NB4 (cell line): ENCODE measurements around the gene DUS3L.

Experiments
- DNase-seq: peaks from one replicate; pipeline ENCODE4 v3.0.0; 2010; ENCODE audit warnings: low read depth
- H3K4me3 ChIP-seq: one replicate; pipeline ENCODE4 v1.5.1; 2011; ENCODE audit warnings: mild to moderate bottlenecking, low read depth, low read length, moderate library complexity
- MYC ChIP-seq: IDR thresholded peaks from 2 replicates; pipeline ENCODE4 v1.6.1; 2011; ENCODE audit warnings: low read depth, low read length
- POLR2A ChIP-seq: IDR thresholded peaks from 2 replicates; pipeline ENCODE4 v1.6.1; 2011; ENCODE audit warnings: mild to moderate bottlenecking; ENCODE audit not compliant: insufficient read length; ENCODE audit errors: extremely low read depth
- TF ChIP-seq, protein P1 (sequence below): IDR thresholded peaks from one replicate; pipeline ENCODE4 v1.5.1; 2012; ENCODE audit warnings: low read depth, low read length
- TF ChIP-seq, protein P2 (sequence below): IDR thresholded peaks from 2 replicates; pipeline ENCODE4 v1.6.1; 2011; ENCODE audit warnings: low read depth, low read length

DUS3L gene, protein sequence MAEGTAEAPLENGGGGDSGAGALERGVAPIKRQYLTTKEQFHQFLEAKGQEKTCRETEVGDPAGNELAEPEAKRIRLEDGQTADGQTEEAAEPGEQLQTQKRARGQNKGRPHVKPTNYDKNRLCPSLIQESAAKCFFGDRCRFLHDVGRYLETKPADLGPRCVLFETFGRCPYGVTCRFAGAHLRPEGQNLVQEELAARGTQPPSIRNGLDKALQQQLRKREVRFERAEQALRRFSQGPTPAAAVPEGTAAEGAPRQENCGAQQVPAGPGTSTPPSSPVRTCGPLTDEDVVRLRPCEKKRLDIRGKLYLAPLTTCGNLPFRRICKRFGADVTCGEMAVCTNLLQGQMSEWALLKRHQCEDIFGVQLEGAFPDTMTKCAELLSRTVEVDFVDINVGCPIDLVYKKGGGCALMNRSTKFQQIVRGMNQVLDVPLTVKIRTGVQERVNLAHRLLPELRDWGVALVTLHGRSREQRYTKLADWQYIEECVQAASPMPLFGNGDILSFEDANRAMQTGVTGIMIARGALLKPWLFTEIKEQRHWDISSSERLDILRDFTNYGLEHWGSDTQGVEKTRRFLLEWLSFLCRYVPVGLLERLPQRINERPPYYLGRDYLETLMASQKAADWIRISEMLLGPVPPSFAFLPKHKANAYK

DNA sequence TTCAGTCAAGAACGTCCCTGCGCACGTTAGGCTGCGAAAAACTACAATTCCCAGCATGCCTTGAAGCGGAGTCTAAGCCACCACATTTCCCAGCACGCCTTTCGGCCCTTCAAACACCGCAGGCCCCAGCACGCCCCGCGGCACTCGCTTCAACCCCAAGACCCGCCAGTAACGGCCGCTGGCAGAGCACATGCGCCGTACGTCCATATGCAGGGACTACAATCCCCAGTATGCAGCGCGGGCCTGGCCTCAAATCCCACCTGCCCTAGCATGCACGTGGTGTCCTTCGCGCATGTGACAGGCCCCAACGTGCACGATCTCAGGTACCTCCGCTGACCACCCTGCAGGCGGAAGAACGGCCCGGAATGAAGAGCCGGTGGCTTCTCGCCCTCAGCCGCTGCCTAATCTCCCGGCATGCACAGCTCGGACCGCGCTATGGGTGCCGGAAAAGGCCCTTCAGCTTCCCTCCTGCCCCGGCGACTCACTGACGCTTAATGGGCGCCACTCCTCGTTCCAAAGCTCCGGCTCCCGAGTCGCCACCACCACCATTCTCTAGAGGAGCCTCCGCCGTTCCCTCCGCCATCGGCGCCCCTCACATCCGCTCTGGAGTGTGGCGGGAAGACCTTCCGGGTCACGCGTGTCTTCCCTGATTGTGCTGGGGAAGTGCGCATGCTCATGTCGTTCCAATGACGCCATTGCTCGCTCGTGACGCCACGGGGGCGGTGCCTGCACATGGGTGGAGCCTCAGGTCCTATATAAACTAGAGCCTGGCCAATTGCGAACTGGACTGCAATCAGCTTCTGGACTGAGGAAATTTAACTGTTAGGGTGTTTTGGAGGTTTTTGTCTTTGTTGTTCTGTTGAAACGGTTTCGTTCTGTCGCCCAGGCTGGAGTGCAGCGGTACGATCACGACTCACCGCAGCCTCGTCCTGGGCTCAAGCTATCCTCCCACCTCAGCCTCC is at the start of gene DUS3L:
DUS3L (minus strand) TSS at position 605 of the 962 bp plus-strand sequence; CDS start at position 583, 22 bp downstream.
- DNase-seq: peak; percentile 96
- H3K4me3 ChIP-seq: peak within 1 kb of the TSS; percentile 83
- TF ChIP-seq, protein P1, sequence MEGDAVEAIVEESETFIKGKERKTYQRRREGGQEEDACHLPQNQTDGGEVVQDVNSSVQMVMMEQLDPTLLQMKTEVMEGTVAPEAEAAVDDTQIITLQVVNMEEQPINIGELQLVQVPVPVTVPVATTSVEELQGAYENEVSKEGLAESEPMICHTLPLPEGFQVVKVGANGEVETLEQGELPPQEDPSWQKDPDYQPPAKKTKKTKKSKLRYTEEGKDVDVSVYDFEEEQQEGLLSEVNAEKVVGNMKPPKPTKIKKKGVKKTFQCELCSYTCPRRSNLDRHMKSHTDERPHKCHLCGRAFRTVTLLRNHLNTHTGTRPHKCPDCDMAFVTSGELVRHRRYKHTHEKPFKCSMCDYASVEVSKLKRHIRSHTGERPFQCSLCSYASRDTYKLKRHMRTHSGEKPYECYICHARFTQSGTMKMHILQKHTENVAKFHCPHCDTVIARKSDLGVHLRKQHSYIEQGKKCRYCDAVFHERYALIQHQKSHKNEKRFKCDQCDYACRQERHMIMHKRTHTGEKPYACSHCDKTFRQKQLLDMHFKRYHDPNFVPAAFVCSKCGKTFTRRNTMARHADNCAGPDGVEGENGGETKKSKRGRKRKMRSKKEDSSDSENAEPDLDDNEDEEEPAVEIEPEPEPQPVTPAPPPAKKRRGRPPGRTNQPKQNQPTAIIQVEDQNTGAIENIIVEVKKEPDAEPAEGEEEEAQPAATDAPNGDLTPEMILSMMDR: no peak
- TF ChIP-seq, protein P2, sequence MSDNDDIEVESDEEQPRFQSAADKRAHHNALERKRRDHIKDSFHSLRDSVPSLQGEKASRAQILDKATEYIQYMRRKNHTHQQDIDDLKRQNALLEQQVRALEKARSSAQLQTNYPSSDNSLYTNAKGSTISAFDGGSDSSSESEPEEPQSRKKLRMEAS: peak; percentile 100
- TF ChIP-seq MYC (peak; percentile 99), POLR2A (peak; percentile 95)

DNA sequence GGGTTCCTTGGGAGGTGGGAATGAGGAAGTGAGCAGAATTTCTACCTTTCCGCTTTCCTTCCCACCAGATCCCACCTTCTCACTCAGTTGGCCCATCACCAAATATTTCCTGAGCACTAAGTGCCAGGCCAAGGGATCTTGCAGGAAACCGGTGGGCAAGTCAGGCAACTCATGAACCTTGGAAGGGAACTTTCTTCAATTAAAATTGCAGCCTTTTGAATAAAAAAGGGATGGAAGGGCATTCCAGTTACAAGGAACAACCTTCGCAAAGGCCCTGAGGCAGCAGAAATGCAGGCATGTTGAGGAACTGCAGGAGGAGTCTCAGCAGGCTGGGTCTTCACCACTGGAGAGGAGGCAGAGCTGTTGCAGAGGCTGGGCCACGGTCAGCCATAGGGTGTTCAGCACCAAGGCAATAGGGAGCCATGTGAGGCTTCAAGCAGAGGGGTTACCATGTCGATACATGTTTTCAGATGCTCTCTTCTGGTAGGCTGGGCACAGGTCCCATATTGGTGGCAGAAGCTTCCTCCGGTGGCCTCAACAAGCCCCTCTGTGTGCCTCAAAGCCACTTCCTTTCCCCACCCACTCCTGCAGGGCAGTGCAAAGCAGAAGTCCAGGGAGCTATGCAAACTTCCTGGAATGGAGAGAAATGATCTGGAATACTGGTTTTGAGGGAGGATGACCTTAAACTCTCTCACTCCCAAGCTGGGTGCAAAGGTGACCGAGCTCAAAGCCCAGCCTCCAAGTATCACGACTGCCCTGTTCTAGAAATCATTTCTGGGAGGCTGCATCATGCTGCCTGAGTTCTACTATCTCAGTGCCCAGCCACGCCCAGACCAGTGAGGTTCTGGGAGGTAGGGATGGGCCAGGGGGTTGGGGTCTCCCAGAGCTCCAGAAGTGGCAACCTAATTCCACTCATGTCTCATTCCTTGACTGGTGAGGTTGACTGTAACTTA is 48.4 kb upstream of the DUS3L start, which contains the start of gene FUT6:
FUT6 (minus strand) TSS at position 638 of the 953 bp plus-strand sequence. CDS start 7,135 bp downstream, outside the sequence.
- TF ChIP-seq, protein P2: no peak
- TF ChIP-seq POLR2A: no peak
- TF ChIP-seq, protein P1: no peak
- no peak for TF ChIP-seq MYC
- H3K4me3 ChIP-seq: no peak within 1 kb of the TSS
- peak; percentile 43 for DNase-seq

DNA sequence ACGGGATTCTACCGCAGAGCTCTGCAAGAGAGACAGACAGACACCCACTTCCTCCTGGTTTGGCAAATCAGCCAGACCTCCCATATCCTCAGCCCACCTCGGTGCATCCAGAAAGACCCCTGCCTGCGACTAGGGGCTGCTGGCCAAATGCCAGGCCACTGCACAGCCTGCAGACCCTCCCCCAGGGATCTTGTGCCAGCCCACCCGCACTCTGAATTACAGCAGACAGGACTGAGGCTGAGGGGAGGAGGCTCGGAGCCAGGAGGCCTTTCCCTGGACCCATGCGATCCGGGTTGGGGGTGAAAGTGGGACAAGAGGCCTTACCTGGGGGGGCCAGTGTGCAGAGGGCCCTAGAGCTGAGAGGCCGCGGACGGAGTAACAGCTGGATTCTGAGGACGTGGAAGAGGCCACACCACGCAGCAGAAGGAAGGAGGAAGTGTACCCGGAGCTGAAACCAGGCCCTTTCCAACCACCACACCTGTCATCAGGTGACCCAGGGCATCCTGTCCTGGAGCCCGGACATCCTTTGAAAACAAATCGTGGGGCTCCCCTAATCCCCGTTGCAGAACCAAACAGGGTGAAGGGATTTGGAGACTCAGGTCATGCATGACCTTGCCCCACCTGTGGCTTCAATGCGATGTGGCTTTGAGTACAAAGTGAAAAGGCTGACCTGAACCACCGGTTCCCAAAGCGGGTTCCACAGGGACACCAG is 47.5 kb upstream of the DUS3L start:
- no peak for TF ChIP-seq POLR2A
- TF ChIP-seq, protein P1: no peak
- TF ChIP-seq, protein P2: no peak
- TF ChIP-seq MYC: no peak
- no peak for DNase-seq
- no peak overlapping the region for H3K4me3 ChIP-seq

DNA sequence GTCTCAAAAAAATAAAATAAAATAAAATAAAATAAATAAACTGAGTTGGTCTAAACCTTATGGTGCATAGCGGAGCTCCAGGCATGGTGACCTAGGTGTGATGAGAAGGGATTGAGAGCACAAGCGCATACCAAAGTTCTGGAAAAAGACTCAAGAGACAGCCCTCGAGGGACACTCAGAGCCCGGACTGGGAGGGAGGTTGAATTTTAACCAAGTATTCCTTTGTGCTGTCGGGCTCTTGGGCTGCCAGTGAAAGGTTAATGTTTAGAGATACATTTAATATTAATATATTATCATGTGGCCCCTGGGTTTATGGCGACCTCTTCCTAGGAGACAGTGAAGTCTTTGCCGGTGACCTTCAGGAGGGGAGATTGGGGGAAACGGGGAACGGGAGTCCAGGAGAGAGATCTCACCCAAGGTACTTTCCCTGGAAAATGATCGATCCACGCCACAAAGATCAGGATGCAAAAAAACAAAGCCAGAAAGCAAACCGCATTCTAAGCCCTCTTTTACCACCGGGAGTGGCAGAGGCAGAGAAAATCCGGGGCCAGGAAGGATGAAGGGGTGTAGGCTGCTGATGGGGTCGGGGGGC is 46.9 kb upstream of the DUS3L start:
- no peak overlapping the region for H3K4me3 ChIP-seq
- DNase-seq: no peak
- TF ChIP-seq, protein P1: no peak
- TF ChIP-seq, protein P2: no peak
